DND-41 (cell line): ENCODE measurements around the gene FERMT2.

ENCODE experiments used
- ATAC-seq: fragments of 200-7000 bp; cut with Tn5 transposase; 3 replicates; pipeline ENCODE4 v1.9.1; 2021; ENCODE audit warnings: low read depth; ENCODE audit not compliant: insufficient read depth
- DNase-seq: peaks from one replicate; pipeline ENCODE4 v3.0.0-alpha.2; 2020
- H2AFZ ChIP-seq: 2 replicates; pipeline ENCODE4 v1.6.0; 2012; ENCODE audit warnings: low read depth, low read length
- H3K27ac ChIP-seq: 2 replicates; pipeline ENCODE4 v1.5.1; 2012; ENCODE audit warnings: low read length, inconsistent platforms
- H3K27me3 ChIP-seq: fragments of 200-600 bp; sonication (generic); 2 replicates; pipeline ENCODE4 v1.6.0; 2012; ENCODE audit warnings: low read length, mild to moderate bottlenecking, inconsistent platforms; ENCODE audit not compliant: insufficient read depth, poor library complexity
- H3K36me3 ChIP-seq: 2 replicates; pipeline ENCODE4 v1.5.1; 2012; ENCODE audit warnings: low read length, inconsistent platforms; ENCODE audit not compliant: insufficient read depth
- H3K4me1 ChIP-seq: 2 replicates; pipeline ENCODE4 v1.5.1; 2012; ENCODE audit warnings: mild to moderate bottlenecking, low read length; ENCODE audit not compliant: insufficient read depth
- H3K4me2 ChIP-seq: 2 replicates; pipeline ENCODE4 v1.6.0; 2012; ENCODE audit warnings: mild to moderate bottlenecking, moderate library complexity, low read length, inconsistent platforms; ENCODE audit not compliant: insufficient read depth
- H3K4me3 ChIP-seq, 2 experiments: fragments of 200-600 bp in 1 of 2; shearing (Covaris generic) in 1 of 2; 2 replicates each; pipeline ENCODE4 v1.5.1; 2012 to 2016; ENCODE audit warnings: inconsistent platforms in 2 of 2, low read length in 2 of 2, mild to moderate bottlenecking in 2 of 2, low read depth in 1 of 2, moderate library complexity in 1 of 2
- H3K79me2 ChIP-seq: 2 replicates; pipeline ENCODE4 v1.6.0; 2012; ENCODE audit warnings: low read length, inconsistent platforms; ENCODE audit not compliant: insufficient read depth
- H3K9ac ChIP-seq: 2 replicates; pipeline ENCODE4 v1.6.0; 2012; ENCODE audit warnings: low read depth, mild to moderate bottlenecking, inconsistent platforms, low read length, moderate library complexity
- H3K9me3 ChIP-seq: 2 replicates; pipeline ENCODE4 v1.5.1; 2012; ENCODE audit warnings: low read length, moderate library complexity, mild to moderate bottlenecking, inconsistent platforms; ENCODE audit not compliant: insufficient read depth, severe bottlenecking
- H4K20me1 ChIP-seq: 2 replicates; pipeline ENCODE4 v1.6.0; 2012; ENCODE audit warnings: low read length; ENCODE audit not compliant: insufficient read depth
- EZH2 ChIP-seq: IDR thresholded peaks from 3 replicates; pipeline ENCODE4 v1.6.1; 2012; ENCODE audit warnings: borderline replicate concordance, low read depth, mild to moderate bottlenecking, moderate library complexity, low read length, inconsistent platforms; ENCODE audit not compliant: severe bottlenecking
- TF ChIP-seq, protein P1 (sequence below): IDR thresholded peaks from 2 replicates; pipeline ENCODE4 v1.5.1; 2012; ENCODE audit warnings: borderline replicate concordance, low read length, moderate library complexity, mild to moderate bottlenecking; ENCODE audit not compliant: poor library complexity, severe bottlenecking; ENCODE audit errors: extremely low read depth

Gene FERMT2

DNA sequence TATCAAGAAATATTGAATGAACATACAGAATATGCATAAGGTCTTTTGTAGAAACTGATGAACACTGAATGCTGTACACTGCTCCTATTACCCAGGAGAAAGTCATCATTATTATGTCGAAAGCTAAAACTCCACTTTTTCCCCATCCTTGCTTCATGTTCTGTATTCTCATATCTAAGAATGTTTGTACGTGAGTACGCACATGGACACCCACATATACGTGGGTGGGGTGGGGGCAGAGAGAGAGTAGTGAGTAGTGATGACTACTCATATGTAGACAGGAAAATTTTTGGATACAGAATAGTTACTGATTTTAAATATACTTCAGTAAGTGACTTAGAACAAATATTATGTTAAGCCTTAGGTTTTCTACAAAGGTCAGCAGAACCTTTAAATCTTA, 75.1 kb downstream of the FERMT2 start:
- no peaks in the 10 kb centered on the region for H3K79me2 ChIP-seq
- H3K27me3 ChIP-seq = no peaks in the 10 kb centered on the region
- H3K4me2 ChIP-seq = no peak overlapping the region
- peaks cover 52% of the 10 kb centered on the region for H3K36me3 ChIP-seq
- no peak overlapping the region for H2AFZ ChIP-seq
- no peak overlapping the region for H3K9ac ChIP-seq
- DNase-seq = no peak
- no peaks in the 10 kb centered on the region for H4K20me1 ChIP-seq
- no peaks in the 10 kb centered on the region for H3K9me3 ChIP-seq
- H3K27ac ChIP-seq = no peak overlapping the region
- ATAC-seq = no peak
- no peak overlapping the region for H3K4me3 ChIP-seq
- TF ChIP-seq, protein P1, sequence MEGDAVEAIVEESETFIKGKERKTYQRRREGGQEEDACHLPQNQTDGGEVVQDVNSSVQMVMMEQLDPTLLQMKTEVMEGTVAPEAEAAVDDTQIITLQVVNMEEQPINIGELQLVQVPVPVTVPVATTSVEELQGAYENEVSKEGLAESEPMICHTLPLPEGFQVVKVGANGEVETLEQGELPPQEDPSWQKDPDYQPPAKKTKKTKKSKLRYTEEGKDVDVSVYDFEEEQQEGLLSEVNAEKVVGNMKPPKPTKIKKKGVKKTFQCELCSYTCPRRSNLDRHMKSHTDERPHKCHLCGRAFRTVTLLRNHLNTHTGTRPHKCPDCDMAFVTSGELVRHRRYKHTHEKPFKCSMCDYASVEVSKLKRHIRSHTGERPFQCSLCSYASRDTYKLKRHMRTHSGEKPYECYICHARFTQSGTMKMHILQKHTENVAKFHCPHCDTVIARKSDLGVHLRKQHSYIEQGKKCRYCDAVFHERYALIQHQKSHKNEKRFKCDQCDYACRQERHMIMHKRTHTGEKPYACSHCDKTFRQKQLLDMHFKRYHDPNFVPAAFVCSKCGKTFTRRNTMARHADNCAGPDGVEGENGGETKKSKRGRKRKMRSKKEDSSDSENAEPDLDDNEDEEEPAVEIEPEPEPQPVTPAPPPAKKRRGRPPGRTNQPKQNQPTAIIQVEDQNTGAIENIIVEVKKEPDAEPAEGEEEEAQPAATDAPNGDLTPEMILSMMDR = no peak
- TF ChIP-seq EZH2 = no peak
- H3K4me1 ChIP-seq = no peaks in the 10 kb centered on the region

DNA sequence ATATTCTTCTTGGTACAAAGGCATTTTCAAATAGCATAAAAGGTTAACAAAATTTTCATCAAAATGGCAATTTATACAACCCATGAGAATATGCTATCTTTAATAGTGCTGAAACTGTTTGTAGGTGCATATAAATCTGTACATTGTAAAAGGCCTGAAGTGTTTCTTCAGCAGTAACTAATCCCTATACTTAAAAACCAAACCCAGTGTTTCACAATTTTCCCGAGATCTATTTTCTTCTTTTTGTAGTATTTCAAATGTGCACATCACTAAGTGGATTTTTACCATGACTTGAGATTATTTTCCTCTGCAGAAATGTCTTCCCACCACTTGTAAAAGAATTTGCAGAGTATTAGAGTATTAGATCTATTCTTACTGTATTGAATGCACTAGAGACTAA, 76.5 kb downstream of the FERMT2 start:
- peaks cover 53% of the 10 kb centered on the region for H3K36me3 ChIP-seq
- H3K9ac ChIP-seq = no peak overlapping the region
- H2AFZ ChIP-seq = no peak overlapping the region
- ATAC-seq (no peak), DNase-seq (no peak)
- no peaks in the 10 kb centered on the region for H3K79me2 ChIP-seq
- no peaks in the 10 kb centered on the region for H3K27me3 ChIP-seq
- no peaks in the 10 kb centered on the region for H3K9me3 ChIP-seq
- H3K4me2 ChIP-seq = no peak overlapping the region
- H3K27ac ChIP-seq = no peak overlapping the region
- no peak overlapping the region for H3K4me3 ChIP-seq
- no peaks in the 10 kb centered on the region for H3K4me1 ChIP-seq
- no peak for TF ChIP-seq EZH2
- TF ChIP-seq, protein P1 = no peak
- no peaks in the 10 kb centered on the region for H4K20me1 ChIP-seq

DNA sequence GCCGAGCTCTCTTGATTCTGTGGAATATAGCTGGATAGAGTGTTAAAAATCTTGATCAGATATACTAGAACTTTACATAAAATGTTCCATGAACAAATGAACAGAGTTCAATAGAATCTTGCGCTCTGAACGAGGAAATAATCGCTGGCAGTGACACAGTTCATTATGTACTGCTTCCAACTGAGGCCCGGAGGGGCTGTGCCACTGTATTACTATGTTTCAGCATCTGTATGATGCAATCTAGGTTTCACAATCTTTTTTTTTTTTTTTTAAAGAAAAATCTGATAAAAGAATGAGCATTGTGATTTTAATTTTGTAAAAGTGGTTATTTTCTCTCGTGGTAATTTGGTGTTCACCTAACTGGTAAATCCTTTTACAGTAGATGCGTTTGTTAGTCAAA, 77.2 kb downstream of the FERMT2 start:
- H3K36me3 ChIP-seq = peaks cover 56% of the 10 kb centered on the region
- no peak overlapping the region for H3K4me3 ChIP-seq

More for the DNA sequence above, 77.2 kb downstream of the FERMT2 start:
- H3K27me3 ChIP-seq = no peaks in the 10 kb centered on the region
- H3K27ac ChIP-seq = no peak overlapping the region
- H2AFZ ChIP-seq = no peak overlapping the region
- H3K9me3 ChIP-seq = no peaks in the 10 kb centered on the region
- H3K79me2 ChIP-seq = no peaks in the 10 kb centered on the region
- ATAC-seq = no peak
- no peaks in the 10 kb centered on the region for H3K4me1 ChIP-seq
- no peak for DNase-seq
- no peak overlapping the region for H3K4me2 ChIP-seq
- H3K9ac ChIP-seq = no peak overlapping the region
- H4K20me1 ChIP-seq = no peaks in the 10 kb centered on the region
- TF ChIP-seq, protein P1 = no peak
- TF ChIP-seq EZH2 = no peak
